OCI-LY7 (cell line): ENCODE measurements around the gene CDK2.

Experiments
- CTCF ChIP-seq: fragments of 200-600 bp; sonication (generic); conservative IDR thresholded peaks from 2 replicates; pipeline ENCODE4 v1.5.1; 2014; ENCODE audit warnings: mild to moderate bottlenecking, antibody characterized with exemption, low read length, moderate library complexity, mixed read lengths
- EZH2phosphoT487 ChIP-seq: fragments of 200-600 bp; sonication (generic); IDR thresholded peaks from 2 replicates; pipeline ENCODE4 v1.6.1; 2018; ENCODE audit warnings: low read depth, borderline replicate concordance, mild to moderate bottlenecking, mixed run types, antibody characterized with exemption, low read length, moderate library complexity, mixed read lengths

DNA sequence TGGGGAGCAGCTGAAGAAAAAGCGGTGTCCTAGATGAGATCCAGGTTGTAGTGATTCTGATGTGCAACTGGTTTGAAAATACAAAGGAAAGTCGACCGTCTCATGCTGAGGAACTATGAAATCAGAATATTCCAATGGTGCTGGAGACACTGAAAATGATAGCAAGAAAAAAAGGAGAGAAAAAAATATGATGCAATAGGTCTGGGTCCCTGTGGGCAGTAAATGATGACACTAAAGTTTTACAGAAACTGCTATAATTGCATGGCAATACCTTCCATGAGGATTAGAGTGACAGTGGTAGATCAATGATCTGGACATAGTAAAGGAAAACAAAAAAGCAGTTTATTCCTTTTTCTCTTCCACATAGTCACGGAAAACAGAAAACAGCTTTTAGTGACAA, 41.3 kb upstream of the CDK2 start:
- TF ChIP-seq CTCF (no peak), EZH2phosphoT487 (no peak)
